RWPE1 (cell line): ENCODE results near the gene MEAF6.

Experiments
- CTCF ChIA-PET: fragments of 350-600 bp; sonication (Branson Sonifier 250); formaldehyde crosslinking; extraction: SDS; loops from one replicate; lab custom pipeline; 2021; lab: Yijun Ruan, JAX
- POLR2A ChIA-PET: fragments of 400-600 bp; formaldehyde crosslinking; extraction: SDS; loops from one replicate; lab custom pipeline; 2020; ENCODE audit warnings: antibody characterized with exemption; ENCODE audit not compliant: low non-redundant PET; lab: Yijun Ruan, JAX
- DNase-seq: peaks from one replicate; pipeline ENCODE4 v3.0.0; 2012; ENCODE audit warnings: low spot score
- H3K27ac ChIP-seq: fragments of 450-650 bp; 2 replicates; pipeline ENCODE4 v1.5.1; 2017
- CTCF ChIP-seq: fragments of 450-650 bp; conservative IDR thresholded peaks from 2 replicates; pipeline ENCODE4 v1.5.1; 2017; ENCODE audit warnings: low read depth, mild to moderate bottlenecking

The MEAF6 gene

GRCh38 chr1:37469386-37469785 lies 45.2 kb downstream of the MEAF6 start:
- TF ChIP-seq CTCF: no peak
- CTCF ChIA-PET: no interaction called here
- no peak for DNase-seq

DNA sequence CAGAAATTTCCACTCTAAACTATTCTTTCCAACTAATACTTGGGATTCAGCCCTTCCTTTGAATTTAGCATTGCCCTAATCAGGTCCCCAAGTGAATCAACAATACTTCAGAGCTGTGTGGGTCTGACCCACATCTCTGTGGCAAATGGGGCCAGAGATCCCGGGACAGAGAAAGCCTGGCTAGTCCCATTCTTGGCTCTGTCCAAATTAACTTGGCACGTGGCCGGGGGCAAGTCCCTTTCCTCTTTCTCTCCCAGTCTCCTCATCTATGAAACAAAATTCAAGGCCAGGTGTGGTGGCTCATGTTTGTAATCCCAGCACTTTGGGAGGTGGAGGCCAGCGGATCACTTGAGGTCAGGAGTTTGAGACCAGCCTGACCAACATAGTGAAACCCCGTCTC lies 46.5 kb downstream of the MEAF6 start:
- ChIA-PET CTCF (interaction anchor here (0.9 to 1.1 kb wide), 2 partner anchors 9 to 47 kb away, joined by 3 read pairs; partner anchors contain the start of gene MEAF6), POLR2A (no interaction called here)
- H3K27ac ChIP-seq: no peak overlapping the region; the same call in 1 of the 2 replicates
- DNase-seq: no peak
- TF ChIP-seq CTCF: no peak

More at GRCh38 chr1:37469386-37469785, 45.2 kb downstream of the MEAF6 start:
- POLR2A ChIA-PET: no interaction called here
- no peak overlapping the region for H3K27ac ChIP-seq

DNA sequence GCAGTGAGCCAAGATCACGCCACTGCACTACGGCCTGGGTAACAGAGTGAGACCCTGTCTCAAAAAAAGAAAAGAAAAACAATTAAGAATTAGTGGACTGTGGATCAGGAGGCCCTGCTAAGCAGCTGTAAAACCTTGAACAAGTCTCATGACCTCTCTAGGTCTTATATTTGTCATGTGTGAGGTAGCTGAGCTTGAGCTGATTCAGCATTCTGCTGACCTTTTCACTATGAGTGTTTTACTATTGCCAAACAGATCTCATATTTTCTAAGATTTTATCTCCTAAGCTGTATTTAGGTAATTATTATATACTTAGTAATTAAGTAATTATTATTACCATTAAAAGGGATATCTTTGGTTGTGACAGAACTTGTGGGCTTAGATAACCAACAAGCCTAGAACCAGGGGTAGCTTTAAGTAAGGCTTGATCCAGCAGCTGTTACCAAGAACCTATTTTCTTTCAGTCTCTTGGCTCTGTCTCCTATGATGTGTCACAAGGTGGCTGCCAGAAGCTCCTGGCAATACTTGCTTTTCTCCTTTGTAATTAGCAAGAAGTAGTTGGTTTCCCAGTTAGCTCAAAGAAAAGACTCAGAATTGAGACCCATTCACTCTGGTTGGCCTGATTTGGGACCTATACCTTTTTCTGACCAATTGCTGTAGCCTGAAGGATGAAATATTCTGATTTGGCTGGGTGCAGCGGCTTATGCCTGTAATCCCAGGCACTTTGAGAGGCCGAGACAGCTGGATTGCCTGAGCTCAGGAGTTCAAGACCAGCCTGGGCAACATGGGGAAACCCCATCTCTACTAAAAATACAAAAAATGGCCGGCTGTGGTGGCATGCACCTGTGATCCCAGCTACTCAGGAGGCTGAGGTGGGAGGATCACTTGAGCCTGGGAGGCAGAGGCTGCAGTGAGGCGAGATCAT lies 48.7 kb downstream of the MEAF6 start:
- ChIA-PET CTCF (interaction anchor here (1.0 kb wide), 1 partner anchor 22 kb away, joined by 6 read pairs; no protein-coding TSS in a partner anchor), POLR2A (interaction anchor here (0.7 kb wide), 1 partner anchor 8 kb away, joined by 3 read pairs; the partner anchor contains the start of gene ZC3H12A)
- peak overlapping the region; percentile 63 for H3K27ac ChIP-seq
- no peak for TF ChIP-seq CTCF
- no peak for DNase-seq

DNA sequence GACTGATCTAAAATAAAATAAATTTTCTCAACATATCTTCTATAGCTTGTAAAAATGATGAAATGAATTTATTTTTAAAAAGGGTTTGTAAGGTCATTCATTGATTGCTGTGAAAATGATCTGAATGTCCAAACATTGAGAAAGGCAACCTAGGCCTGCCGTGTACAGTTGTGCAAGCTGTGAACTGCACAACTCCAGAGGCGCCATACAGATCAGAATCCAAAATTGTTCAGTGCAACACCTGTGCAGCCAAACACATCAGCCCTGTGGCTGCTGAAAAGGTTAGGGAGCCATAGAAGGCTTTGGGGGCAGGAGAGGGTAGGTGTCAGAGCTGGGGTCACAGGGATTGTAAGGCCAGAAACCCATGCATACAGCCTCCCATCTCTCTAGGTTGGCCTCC lies 50.1 kb downstream of the MEAF6 start:
- ChIA-PET CTCF (interaction anchor here (0.9 kb wide), 1 partner anchor 50 kb away, joined by 3 read pairs; no protein-coding TSS in a partner anchor), POLR2A (no interaction called here)
- no peak overlapping the region for H3K27ac ChIP-seq
- no peak for TF ChIP-seq CTCF
- DNase-seq: no peak

DNA sequence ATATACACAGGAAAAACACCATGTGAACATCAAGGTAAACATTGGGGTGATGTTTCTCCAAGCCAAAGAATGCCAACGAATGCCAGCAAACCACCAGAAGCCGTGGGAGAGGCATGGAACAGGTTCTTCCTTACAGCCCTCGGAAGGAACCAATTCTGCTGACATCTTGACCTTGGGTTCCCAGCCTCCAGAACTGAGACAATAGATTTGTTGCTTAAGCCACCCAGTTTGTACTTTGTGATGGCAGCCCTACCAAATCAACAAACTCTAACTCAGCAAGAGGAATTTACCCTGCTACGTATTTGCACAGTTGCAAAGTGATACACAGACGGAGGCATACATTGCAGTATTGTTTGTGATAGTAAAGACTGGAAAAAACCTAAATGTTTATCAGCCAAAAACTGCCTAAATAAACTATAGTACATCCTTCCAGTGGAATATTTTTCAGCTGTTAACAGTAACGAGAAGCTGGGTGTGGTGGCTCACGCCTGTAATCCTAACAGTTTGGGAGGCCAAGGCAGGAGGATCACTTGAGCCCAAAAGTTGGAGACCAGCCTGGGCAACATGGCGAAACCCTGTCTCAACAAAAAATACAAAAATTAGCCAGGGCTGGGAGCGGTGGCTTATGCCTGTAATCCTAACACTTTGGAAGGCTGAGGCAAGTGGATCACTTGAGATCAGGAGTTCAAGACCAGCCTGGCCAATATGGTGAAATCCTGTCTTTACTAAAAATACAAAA lies 52.7 kb downstream of the MEAF6 start:
- DNase-seq: no peak
- no peak overlapping the region for H3K27ac ChIP-seq
- CTCF ChIA-PET: interaction anchor here (0.7 kb wide), 1 partner anchor 38 kb away, joined by 7 read pairs; no protein-coding TSS in a partner anchor
- POLR2A ChIA-PET: no interaction called here
- TF ChIP-seq CTCF: no peak

DNA sequence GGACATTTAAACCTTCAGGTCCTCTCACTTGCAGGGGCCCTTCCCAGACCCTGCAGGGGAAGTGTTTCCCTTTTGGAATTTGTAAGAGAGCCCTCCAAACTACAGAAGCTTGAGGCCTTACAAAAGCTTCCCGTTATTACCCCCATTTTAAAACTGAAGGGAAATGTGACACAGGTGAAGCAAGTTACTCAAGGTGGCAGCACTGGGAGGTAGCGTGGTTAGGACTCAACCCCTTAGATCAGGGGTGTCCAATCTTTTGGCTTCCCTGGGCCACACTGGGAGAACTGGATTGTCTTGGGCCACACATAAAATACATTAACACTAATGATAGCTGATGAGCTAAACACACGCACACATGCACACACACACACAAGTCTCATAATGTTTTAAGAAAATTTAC lies 56.0 kb downstream of the MEAF6 start:
- no peak overlapping the region for H3K27ac ChIP-seq
- TF ChIP-seq CTCF: no peak
- CTCF ChIA-PET: interaction anchor here (0.6 to 0.7 kb wide), 3 partner anchors 10 to 1028 kb away, joined by 3 read pairs; no protein-coding TSS in a partner anchor
- no peak for DNase-seq
- POLR2A ChIA-PET: no interaction called here
